A673 (cell line): Measurements from ENCODE around the gene WDR36. TPM values are rescaled to one million over a fixed set of nuclear protein-coding genes. Genes with fewer than 3 reads are reported as not detected.
A peak's percentile ranks its signal among the peaks of the same experiment; 100 is the strongest.

ENCODE experiments used
- BruUV-seq: library from RNA; stranded (reverse); fragments of 400-500 nt; replicated peaks from 2 replicates; lab custom pipeline; 2021; lab: Mats Ljungman, UMichigan
- CTCF ChIA-PET: fragments of 300-600 bp; sonication (Branson Sonifier 250); formaldehyde crosslinking; loops from one replicate; lab custom pipeline; 2022; ENCODE audit warnings: antibody characterized with exemption; lab: Charles Lee
- POLR2A ChIA-PET: fragments of 300-600 bp; sonication (Branson Sonifier 250); formaldehyde crosslinking; loops from one replicate; lab custom pipeline; 2022; ENCODE audit warnings: antibody characterized with exemption; ENCODE audit not compliant: low non-redundant PET; lab: Charles Lee
- DNase-seq: peaks from one replicate; pipeline ENCODE4 v3.0.0-alpha.2; 2015; ENCODE audit warnings: low spot score
- H3K27ac ChIP-seq: fragments of 200-600 bp; sonication (generic); 2 replicates; pipeline ENCODE4 v1.5.1; 2016; ENCODE audit warnings: mixed run types, low read depth, mild to moderate bottlenecking, mixed read lengths, antibody characterized with exemption, low read length; ENCODE audit not compliant: poor library complexity, severe bottlenecking
- H3K27me3 ChIP-seq: fragments of 200-600 bp; sonication (generic); replicated peaks from 2 replicates; pipeline ENCODE4 v1.6.1; 2017; ENCODE audit warnings: mixed run types, low read depth, mild to moderate bottlenecking, mixed read lengths, antibody characterized with exemption, low read length; ENCODE audit not compliant: insufficient read depth, poor library complexity
- H3K36me3 ChIP-seq: fragments of 200-600 bp; sonication (generic); 2 replicates; pipeline ENCODE4 v1.6.1; 2016; ENCODE audit warnings: mixed run types, mild to moderate bottlenecking, mixed read lengths, antibody characterized with exemption, low read length; ENCODE audit not compliant: insufficient read depth, poor library complexity, severe bottlenecking
- H3K4me1 ChIP-seq: fragments of 200-600 bp; sonication (generic); 2 replicates; pipeline ENCODE4 v1.6.1; 2017; ENCODE audit warnings: mixed run types, mild to moderate bottlenecking, mixed read lengths, antibody characterized with exemption, low read length; ENCODE audit not compliant: insufficient read depth, poor library complexity, severe bottlenecking
- H3K4me3 ChIP-seq: fragments of 200-600 bp; sonication (generic); 2 replicates; pipeline ENCODE4 v1.5.1; 2016; ENCODE audit warnings: low read depth, mixed run types, mild to moderate bottlenecking, mixed read lengths, low read length; ENCODE audit not compliant: poor library complexity, severe bottlenecking
- H3K9me3 ChIP-seq: fragments of 200-600 bp; sonication (generic); 2 replicates; pipeline ENCODE4 v1.6.1; 2016; ENCODE audit warnings: mixed run types, low read depth, mild to moderate bottlenecking, mixed read lengths, antibody characterized with exemption, low read length; ENCODE audit not compliant: poor library complexity, severe bottlenecking
- CTCF ChIP-seq: fragments of 300-800, 200-600 bp; sonication (generic); conservative IDR thresholded peaks from 2 replicates; pipeline ENCODE4 v1.5.1; 2017; ENCODE audit warnings: low read depth, mild to moderate bottlenecking, antibody characterized with exemption, low read length, moderate library complexity, mixed read lengths
- EZH2 ChIP-seq: fragments of 200-600 bp; sonication (generic); IDR thresholded peaks from 2 replicates; pipeline ENCODE4 v1.6.1; 2017; ENCODE audit warnings: borderline replicate concordance, low read depth, mild to moderate bottlenecking, mixed read lengths, antibody characterized with exemption, low read length; ENCODE audit not compliant: poor library complexity, severe bottlenecking
- intact Hi-C: fragments of 100-400 bp; cut with micrococcal nuclease; formaldehyde crosslinking; loops from one replicate; pipeline ENCODE4 v1.10.0; 2022; ENCODE audit not compliant: unreplicated experiment
- total RNA-seq: library from RNA; stranded (reverse); gene quantifications from 2 replicates; pipeline ENCODE4 v1.2.3, GENCODE V29; 2021

WDR36 gene
- total RNA-seq, 1 experiment from 2014 or later = 33.0 TPM

GRCh38 chr5:111071413-111071812 lies 20.7 kb upstream of the WDR36 start, which contains the start of gene TSLP:
Gene TSLP (plus strand): TSS chr5:111071713. CDS start chr5:111071891, 178 bp downstream.
- CTCF ChIA-PET = no interaction called here
- DNase-seq = no peak
- POLR2A ChIA-PET = no interaction called here

GRCh38 chr5:111072949-111073682 lies 19.0 kb upstream of the WDR36 start:
- Histone ChIP-seq H3K36me3 (no peaks in the 10 kb centered on the region), H3K27ac (no peak overlapping the region), H3K4me1 (peaks cover 6% of the 10 kb centered on the region), H3K9me3 (no peaks in the 10 kb centered on the region), H3K4me3 (peak overlapping the region; percentile 57), H3K27me3 (peaks cover 48% of the 10 kb centered on the region)
- peak; percentile 85 for DNase-seq
- ChIA-PET POLR2A (no interaction called here), CTCF (no interaction called here)
- TF ChIP-seq CTCF (no peak), EZH2 (no peak)
- intact Hi-C loops = no loop called here
- BruUV-seq = no TSS peak

More at GRCh38 chr5:111071413-111071812, 20.7 kb upstream of the WDR36 start, which contains the start of gene TSLP:
- intact Hi-C loops = no loop called here
- peaks cover 6% of the 10 kb centered on the region for H3K4me1 ChIP-seq
- no TSS peak for BruUV-seq
- H3K27me3 ChIP-seq = peaks cover 65% of the 10 kb centered on the region
- H3K27ac ChIP-seq = no peak within 1 kb of the TSS
- H3K9me3 ChIP-seq = no peaks in the 10 kb centered on the region
- TF ChIP-seq EZH2 (no peak), CTCF (no peak)
- H3K36me3 ChIP-seq = no peaks in the 10 kb centered on the region
- peak within 1 kb of the TSS; percentile 57 for H3K4me3 ChIP-seq

GRCh38 chr5:111074244-111074643 lies 17.9 kb upstream of the WDR36 start:
- H3K27ac ChIP-seq = no peak overlapping the region
- TF ChIP-seq CTCF (no peak), EZH2 (no peak)
- DNase-seq = no peak
- CTCF ChIA-PET = no interaction called here
- H3K4me1 ChIP-seq = peaks cover 6% of the 10 kb centered on the region
- POLR2A ChIA-PET = no interaction called here
- intact Hi-C loops = no loop called here
- no TSS peak for BruUV-seq
- H3K36me3 ChIP-seq = no peaks in the 10 kb centered on the region
- no peaks in the 10 kb centered on the region for H3K9me3 ChIP-seq
- H3K27me3 ChIP-seq = peaks cover 37% of the 10 kb centered on the region
- H3K4me3 ChIP-seq = peak overlapping the region; percentile 57
